Muscle of arm (tissue), 12 donors: Measurements from ENCODE around the gene HSD17B2. TPM values are rescaled to one million over a fixed set of nuclear protein-coding genes. Genes with fewer than 3 reads are reported as not detected.

Experiments
- DNase-seq: peaks from one replicate; pipeline ENCODE4 v3.0.0-alpha.2; 2013
- polyA plus RNA-seq, 12 donors: library from polyadenylated mRNA; unstranded; fragments of 120-200 nt; gene quantifications; one replicate each; pipeline ENCODE4 v1.2.1, GENCODE V29; 2013; ENCODE audit not compliant: insufficient read length in 12 of 12

Gene HSD17B2
- polyA plus RNA-seq, 12 donors = 0.12 to 23.9 (median 0.84) TPM; not detected in 1

DNA sequence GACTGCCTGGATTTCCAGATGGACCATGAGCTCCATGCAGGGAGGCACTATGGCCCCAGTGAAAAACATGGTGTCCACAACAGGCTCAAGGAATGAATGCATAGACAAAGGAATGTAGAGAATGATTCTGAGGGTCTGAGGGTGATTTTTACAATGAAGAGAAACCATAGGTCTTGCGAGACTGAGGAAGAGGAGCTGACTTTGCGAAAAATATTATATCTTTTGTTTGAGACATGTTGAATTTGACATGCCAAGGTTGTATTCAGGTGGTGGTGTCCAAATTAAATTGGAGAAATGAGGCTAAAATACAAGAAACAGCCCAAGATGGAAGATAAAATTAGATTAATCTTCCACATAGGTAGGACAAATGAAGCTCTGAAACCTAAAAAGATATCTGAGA is 12.7 kb downstream of the HSD17B2 start:
- no peak for DNase-seq

DNA sequence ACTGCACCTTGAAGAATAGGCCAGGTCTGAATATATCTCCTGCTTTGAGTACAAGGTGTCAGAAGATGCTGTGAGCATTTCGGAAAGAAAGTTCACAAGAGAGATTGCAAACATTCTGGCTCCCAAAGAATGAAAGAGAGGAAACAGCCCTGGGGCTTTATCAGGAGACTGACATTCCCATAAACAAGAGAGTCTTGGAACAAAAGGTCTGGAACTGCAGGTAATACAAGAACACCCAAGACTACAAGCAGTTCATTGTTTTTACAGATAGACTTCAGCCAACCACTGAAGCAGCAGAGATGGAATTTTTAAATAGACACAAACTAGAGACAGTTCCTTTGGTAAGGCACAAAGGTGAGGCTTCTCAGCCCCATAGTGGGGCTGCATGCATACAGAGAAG is 14.4 kb downstream of the HSD17B2 start:
- DNase-seq = no peak

DNA sequence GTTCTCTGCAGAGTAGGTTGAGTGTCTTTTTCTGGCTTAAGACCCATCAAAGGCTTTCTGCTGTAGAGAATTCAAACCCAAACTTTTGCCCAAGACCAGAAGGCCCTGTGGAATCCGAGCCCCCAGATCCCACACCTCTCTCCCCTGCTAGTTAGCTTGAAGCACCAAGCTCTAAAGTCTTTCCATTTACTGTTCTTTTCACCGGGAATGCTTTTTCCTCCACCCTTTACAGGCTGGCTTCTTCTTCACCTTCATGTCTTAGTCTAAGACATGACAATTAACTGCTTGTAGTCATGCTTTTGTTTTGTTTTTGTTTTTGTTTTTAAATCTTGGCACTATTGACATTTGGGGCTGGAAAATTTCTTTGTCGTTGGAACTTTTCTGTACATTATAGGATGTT is 15.5 kb downstream of the HSD17B2 start:
- DNase-seq = no peak

DNA sequence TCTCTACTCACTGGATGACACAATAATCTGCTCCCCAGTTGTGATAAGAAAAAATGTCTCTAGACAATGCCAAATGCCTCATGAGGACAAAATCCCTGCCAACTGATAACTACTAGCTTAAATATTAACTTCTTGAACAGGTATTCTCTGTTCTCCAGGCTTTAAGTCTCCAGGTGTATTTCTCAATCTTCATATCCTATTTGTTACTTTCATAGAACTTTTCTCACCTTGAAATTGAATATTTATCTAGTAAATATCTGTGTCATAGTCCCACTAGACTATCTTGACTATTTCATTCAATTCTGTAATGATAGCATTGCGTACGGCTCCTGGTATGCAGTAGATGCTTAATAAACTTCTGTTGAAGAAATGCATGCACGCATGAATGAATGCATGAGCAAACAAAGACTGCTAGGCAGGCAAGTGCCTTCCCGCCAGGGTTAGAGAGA is 15.9 kb downstream of the HSD17B2 start:
- no peak for DNase-seq

DNA sequence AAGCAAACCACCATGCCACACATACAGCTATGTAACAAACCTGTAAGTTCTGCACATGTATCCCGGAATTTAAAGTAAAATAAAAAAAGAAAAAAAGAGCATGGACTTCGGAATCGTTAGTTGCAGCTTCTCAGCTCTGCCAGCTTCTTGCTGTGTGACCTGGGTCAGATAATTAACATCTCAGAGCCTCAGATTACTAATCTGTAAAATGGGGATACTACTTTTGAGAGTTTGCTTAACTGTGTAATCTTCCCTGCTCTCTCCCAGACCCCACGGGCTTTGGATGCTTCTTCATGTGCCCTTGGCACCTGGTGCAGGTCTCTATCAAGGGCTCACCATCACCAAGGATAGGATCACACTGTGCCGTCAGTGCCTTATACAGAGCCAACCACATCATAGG is 16.6 kb downstream of the HSD17B2 start:
- no peak for DNase-seq

DNA sequence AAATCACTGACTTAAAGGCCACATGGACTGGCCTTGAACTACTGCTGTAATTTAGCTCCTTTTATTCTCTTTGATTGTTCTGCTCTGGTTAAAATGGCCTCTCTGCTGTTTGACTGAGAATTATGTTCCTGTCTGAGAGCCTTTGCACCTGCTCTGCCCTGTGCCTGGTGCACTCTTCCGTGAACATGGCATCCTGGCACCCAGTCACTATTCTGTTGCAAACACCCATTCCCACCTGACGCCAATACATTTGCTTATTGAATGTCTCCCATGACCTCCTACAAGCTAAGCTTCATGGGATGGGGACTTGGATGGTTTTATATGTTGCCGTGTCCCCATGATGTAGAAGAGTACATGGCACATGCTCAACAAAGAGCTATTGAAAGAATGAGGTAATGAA is 20.1 kb downstream of the HSD17B2 start:
- no peak for DNase-seq

DNA sequence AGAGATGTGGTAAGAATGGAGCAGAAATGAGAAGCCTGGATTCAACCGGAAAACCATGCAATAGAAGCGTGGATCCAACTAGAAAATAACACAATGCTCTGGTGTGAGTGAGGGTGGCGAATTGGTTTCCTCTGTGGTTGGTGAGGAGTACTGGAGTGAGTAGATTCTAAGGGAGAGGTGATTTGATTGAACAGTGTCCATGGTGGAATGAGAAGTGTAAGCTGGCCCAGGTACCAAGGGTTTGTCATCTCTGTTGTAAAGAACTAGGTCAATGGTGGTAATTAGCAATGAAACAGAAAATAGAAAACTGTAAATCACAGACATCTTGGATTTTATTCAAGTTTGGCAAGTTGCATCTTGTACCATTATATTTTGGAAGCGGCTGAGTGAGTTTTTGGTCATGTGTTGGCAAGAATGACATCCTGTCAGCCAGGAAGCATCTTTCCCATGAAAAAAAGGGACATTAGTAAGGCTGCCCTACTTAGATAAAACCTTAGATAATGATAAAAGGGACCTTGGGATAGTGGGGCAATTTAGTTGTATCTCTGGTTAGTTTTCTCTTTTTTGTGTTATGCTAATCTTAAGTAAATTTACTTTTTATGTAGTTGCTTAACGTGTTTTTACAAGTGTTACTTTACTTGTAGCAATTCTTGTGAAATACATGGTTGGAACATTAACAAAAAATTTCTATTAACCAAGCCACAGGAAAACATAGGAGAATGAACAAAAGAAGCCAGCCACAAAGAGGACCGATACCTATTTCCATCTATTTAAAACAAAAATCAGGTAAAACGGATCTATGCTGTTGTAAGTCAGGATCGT is 20.9 kb downstream of the HSD17B2 start:
- no peak for DNase-seq

DNA sequence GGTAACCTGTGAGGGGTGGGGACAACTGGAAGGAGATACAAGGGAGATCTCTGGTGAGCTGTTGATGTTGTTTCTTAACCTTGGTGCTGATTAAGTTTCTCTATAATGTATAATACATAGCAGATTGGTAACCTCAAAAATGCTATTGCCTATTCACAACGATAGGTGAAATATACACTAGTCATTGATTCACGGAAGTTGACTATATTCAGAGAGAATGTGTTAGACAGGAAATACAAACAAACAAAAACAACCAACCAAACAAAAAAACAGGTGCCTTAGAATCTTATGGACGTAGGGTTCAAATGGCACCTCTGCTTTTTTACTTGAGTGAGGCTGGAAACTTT is 21.5 kb downstream of the HSD17B2 start:
- DNase-seq = no peak

DNA sequence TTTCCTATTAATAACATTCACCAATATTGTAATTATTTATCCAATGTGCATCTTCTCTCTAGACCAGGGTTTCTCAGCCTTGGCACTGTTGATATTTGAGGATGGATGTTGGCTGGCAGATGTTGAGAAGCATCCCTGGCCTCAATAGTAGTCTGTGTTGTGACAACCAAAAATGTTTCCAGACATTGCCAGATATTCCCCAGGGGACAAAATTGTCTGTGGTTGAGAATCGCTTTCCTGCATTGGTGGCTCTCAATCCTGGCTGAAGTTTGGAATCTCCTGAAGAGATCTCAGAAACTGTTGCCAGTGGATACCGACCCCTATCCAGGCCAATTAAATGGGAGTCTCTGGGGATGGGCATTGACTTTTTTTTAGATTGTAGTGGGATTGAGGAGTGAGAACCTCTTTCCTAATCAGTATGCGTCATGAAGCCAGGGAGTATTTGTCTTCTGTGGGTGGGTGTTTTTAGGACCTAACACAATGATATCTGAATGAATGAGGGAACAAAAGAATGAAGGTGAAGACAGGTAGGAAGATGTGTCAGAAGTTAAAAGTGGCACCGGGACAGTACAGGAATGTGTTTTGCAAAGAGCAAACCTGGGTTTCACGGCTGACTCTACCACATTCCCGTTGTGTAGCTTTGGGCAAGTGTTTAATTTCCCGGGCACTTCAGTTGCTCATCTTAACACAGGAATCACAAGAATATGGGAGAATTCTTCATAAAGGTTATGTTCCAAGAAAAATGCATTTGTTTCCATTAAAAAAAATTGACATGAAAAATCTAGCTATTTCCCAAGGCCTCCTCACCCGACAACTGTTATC is 24.3 kb downstream of the HSD17B2 start:
- no peak for DNase-seq

DNA sequence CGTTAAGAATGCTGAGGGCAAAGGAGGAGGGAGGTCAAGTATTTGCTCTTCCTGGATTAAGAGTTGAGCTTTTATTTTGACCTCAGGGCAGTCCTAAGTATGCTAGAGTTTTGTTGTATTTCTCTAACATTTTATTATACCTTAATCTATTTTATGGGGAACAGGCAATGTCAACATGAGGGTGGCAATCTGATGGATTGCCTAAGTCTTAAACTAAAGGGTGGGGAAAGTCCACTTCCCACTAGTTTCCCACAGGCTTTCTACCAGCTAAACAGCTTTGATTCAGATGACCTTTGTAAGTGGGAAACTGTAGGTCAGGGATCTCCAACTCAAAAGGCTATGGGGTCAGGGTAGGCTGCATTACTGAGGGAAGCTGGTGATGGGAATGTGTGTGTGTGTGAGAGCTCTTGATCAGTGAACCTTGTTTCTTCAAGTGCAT is 24.9 kb downstream of the HSD17B2 start:
- no peak for DNase-seq

DNA sequence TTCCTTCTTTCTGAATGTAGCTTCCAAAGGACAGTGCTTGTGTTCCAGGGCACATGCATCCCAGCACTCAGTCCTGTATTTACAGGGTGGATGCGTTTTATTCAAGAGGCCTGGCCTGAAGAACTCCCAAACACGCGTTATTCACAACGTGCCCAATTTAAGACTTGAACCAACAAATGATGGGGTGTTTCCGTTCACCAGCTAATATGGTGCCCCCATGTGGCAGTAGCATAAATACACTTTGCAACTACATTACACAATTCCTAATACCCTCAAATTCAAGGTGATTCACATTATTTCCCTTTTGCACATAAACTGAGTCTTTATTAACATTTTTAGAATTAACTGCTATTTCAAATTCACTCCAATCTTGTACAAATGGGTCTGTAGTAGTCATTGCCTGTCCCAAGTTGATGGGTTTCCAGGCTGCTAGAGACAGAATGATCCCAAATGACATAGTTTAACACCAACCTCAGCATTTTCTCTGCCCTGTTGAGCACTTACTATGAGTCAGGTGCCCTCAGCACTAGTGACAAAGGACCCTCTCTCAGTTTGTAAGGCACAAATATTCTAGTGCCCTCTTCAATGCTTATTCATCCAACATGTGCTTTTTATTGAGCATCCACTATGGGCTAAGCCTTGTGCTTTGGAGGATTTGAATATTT is 26.9 kb downstream of the HSD17B2 start:
- DNase-seq = no peak

DNA sequence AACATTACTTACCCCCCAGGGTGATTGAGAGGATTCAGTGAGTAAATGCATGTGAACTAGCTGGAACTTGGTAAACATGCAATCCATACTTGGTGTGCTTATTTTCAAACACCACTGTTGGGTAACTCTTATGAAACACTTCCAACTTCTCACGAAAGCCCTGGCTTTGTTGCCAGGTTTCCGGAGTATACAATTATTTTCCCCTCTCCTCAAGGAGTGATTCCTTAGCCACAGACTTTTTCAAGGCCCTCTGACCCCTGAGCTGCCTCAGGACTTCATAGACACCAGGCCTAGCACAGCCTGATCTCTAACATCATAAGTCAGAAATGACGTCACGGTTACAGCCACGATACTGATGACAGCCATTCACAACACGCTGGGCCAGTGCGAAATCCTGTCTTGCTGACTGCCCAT is 27.6 kb downstream of the HSD17B2 start:
- no peak for DNase-seq

DNA sequence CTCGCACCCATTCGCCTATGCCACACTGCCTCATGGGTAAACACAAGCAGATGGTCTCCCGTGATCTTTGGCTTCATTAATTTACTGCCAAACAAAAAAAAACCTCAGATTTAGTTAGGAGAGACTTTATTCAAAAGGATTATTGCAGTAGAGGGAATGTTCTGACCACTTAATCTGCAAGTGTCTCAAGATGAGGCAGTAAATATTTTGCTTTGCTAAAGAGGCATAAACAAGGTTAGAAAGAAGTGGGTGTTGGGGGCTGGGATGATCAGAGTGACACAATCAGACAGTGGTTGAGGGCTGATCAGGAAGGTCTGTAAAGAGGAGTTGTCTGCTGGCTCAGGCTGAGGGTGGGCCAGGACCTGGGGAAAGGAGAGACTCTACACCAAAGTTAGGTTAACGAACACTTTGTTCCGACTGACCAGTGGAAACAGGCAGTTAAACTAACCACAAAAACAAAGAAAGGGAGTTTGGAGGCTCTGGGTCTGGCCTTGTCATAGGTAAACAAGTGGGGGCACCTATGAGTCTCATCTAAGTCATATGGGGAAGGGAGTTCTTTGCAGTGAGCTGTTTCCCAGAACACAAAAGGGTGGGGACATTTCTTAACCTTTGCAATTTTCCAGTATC is 28.5 kb downstream of the HSD17B2 start:
- DNase-seq = no peak

DNA sequence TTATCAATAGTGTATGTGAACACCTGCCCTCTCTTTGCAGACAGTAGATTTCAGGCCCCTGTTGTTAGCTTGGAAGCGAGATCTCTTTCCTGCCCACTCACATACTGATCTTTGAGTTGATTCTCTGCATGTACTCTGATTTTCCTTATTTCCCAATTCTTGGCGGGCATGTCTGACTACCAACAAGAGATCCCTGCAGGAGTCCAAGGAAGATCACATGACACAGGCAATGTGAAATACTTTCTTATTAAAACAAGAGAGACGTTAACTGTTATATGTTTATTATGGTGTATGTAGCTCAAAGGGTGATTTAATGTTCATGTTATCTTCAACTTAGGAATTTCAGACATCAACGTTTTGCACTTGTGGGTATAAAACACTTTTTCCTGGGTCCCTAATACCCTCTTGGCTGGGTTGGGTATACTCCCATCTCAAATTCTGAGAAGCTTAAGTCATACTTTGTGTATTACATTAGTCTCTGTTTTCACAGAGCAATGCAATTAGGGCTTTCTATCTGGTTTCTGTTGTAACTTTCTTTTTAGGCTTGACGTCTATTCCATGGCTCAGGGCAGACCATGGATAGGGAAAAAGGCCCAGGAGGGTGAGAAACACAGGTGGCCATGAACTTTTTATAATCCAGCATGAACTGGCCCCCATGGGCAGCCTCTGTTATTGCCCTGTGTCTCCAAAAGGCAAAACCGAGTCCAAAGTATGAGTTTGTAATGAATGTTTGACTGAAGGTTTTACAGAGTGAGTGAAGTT is 32.2 kb downstream of the HSD17B2 start:
- no peak for DNase-seq

DNA sequence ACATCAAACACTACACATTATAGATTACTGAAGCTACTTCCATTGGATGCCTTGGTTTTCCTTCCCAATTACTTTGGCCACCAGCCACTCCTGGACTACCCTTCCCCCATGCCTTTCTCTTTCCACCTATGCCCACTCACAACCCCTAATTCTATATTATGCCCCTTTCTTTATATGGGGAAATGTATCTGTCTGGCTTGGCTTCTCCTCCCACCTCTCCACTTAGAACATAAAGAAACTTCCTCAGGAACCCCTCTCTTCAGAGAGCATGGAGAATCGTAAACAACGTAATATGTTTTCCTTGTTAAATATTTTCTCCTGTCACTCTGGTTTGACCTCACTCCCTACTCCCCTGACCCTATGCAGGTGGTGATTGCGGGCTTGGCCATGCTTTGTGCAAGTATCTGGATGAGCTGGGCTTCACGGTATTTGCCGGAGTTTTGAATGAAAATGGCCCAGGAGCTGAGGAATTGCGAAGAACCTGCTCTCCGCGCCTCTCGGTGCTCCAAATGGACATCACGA is 32.8 kb downstream of the HSD17B2 start:
- no peak for DNase-seq

DNA sequence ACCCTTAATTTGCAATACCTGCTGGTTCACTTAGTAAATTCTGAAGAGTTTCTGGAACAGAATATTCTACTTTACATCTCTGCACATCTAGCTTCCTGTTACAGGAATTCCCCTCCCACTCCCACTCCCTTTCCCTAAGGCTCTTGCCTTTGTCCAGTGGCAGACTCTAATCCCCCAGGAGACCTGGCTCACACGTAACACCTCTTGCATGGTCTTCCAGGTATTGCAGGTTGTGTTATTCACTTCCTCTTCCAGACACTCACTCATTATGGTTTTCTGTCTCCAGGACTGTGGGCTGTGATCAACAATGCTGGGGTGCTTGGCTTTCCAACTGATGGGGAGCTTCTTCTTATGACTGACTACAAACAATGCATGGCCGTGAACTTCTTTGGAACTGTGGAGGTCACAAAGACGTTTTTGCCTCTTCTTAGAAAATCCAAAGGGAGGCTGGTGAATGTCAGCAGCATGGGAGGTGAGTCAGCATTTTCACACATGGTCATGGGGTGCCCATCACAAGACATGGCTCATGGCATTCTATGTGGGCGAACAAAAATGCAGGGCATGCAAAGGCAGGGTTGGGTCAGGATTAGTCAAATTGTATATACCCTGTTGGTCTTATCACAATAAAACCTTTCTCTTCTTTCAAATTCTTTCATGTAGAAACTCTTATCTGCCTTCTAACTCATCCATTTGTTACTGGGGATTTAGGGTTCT is 35.8 kb downstream of the HSD17B2 start:
- DNase-seq = no peak

DNA sequence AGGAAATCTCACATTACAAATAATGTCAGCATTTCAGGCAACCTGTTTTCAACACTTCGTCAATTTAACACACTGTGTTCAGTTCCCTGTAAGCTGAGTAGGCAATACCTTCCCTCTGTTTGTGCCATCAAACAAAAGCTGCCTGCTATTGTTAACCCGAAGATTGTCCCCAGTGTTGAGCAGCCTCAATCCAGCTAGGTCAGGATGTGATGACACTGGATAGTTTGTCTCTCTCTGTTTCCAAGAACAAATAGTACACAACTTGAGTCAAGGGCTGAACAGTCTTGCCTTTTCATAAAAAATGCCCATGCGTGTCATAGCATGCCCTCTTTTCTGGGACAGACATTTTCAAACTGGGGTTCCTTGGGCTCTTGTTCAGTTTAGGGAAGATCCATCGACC is 36.4 kb downstream of the HSD17B2 start:
- DNase-seq = no peak

DNA sequence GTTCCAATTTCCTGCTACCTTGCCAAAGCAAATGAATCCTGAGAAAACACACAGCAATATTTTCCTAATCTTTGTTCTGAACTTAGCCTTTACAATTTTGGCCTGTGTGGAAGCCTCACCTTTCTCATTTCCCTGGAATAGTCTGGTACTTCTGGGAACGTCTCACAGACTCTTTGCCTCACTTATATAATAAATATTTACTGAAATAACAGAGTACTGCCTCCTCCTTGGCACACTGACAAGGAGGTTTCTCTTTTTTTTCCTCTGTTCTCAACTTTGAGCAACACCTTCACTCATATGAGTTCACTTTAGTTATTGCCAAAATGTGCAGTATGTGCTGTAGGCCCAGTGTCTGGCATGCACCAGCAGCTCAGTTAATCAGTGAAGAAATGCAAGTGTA is 37.3 kb downstream of the HSD17B2 start:
- no peak for DNase-seq

DNA sequence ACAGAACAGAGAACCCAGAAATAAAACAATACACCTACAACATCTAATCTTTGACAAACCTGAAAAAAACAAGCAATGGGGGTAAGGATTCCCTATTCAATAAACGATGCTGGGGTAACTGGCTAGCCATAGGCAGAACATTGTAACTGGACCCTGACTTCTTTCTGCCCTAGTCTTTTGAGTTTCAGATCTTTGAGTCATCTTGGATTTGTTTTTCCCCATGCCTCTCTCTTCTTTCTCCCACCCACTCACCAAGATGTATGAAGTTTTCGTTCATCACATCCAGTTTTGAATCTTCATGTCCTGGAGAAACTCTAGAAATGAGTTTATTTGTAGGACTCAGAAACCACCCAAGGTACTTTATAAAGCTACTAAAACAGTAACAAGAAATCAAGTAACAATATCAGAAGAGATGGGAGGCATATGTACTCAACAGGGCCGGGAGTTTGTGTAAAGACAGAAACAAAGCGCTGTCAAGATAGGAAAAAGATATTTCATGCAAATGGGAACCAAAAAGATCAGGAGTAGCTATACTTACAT is 39.0 kb downstream of the HSD17B2 start:
- DNase-seq = no peak

DNA sequence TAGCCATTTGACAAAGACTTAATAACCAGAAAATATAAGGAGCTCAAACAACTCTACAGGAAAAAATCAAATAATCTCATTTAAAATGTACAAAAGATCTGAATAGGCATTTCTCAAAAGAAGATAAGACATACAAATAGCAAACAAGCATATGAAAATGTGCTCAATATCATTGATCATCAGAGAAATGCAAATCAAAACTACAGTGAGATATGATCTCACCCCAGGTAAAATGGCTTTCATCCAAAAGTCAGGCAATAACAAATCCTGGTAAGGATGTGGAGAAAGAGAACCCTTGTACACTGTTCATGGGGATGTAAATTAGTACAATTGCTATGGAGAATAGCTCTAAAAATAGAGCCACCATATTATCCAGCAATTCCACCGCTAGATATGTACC is 43.1 kb downstream of the HSD17B2 start:
- DNase-seq = no peak
